Neuronal stem cell (in vitro differentiated cells): ENCODE measurements around the gene MTG2.

Experiments used
- DNase-seq: peaks from one replicate; pipeline ENCODE4 v3.0.0-alpha.2; 2013; ENCODE audit warnings: low spot score
- H2AFZ ChIP-seq: one replicate; pipeline ENCODE4 v1.6.1; 2013; ENCODE audit warnings: mild to moderate bottlenecking, low read length, inconsistent platforms
- H2AK5ac ChIP-seq: 2 replicates; pipeline ENCODE4 v1.6.1; 2013; ENCODE audit warnings: low read depth, mild to moderate bottlenecking, inconsistent platforms, low read length, moderate library complexity, mixed read lengths
- H2BK120ac ChIP-seq: 2 replicates; pipeline ENCODE4 v1.6.1; 2013; ENCODE audit warnings: low read depth, mild to moderate bottlenecking, inconsistent platforms, low read length, moderate library complexity, mixed read lengths
- H2BK12ac ChIP-seq: one replicate; pipeline ENCODE4 v1.6.1; 2013; ENCODE audit warnings: low read length, inconsistent platforms
- H2BK15ac ChIP-seq: 2 replicates; pipeline ENCODE4 v1.6.1; 2013; ENCODE audit warnings: mild to moderate bottlenecking, low read length, inconsistent platforms, mixed read lengths
- H2BK5ac ChIP-seq: one replicate; pipeline ENCODE4 v1.6.1; 2013; ENCODE audit warnings: inconsistent platforms, mild to moderate bottlenecking, low read length, moderate library complexity
- H3K14ac ChIP-seq: one replicate; pipeline ENCODE4 v1.6.1; 2013; ENCODE audit warnings: low read length, inconsistent platforms
- H3K18ac ChIP-seq: 2 replicates; pipeline ENCODE4 v1.6.1; 2013; ENCODE audit warnings: low read length, inconsistent platforms
- H3K23ac ChIP-seq: 2 replicates; pipeline ENCODE4 v1.6.1; 2013; ENCODE audit warnings: low read depth, mild to moderate bottlenecking, mixed read lengths, low read length, inconsistent platforms; ENCODE audit not compliant: poor library complexity
- H3K27ac ChIP-seq: replicated peaks from 3 replicates; pipeline ENCODE4 v1.5.1; 2013; ENCODE audit warnings: low read length, inconsistent platforms
- H3K27me3 ChIP-seq, 3 experiments: 2 replicates each; pipeline ENCODE4 v1.6.1; 2013; ENCODE audit warnings: low read length in 3 of 3, mild to moderate bottlenecking in 2 of 3, inconsistent platforms in 1 of 3, low read depth in 1 of 3, mixed read lengths in 1 of 3, moderate library complexity in 1 of 3; ENCODE audit not compliant: control insufficient read depth in 3 of 3, insufficient read depth in 3 of 3
- H3K36me3 ChIP-seq, 2 donors: replicated peaks in 1 of 2; 2 replicates each; pipeline ENCODE4 v1.6.1; 2013; ENCODE audit warnings: low read length in 2 of 2; ENCODE audit not compliant: control insufficient read depth in 2 of 2, insufficient read depth in 2 of 2
- H3K4ac ChIP-seq: 2 replicates; pipeline ENCODE4 v1.6.1; 2013; ENCODE audit warnings: inconsistent platforms, mild to moderate bottlenecking, low read length, moderate library complexity
- H3K4me1 ChIP-seq, 2 donors: 1 replicate in 1 of 2; 2 replicates in 1 of 2; pipeline ENCODE4 v1.6.1; 2013; ENCODE audit warnings: low read length in 2 of 2, low read depth in 1 of 2; ENCODE audit not compliant: control insufficient read depth in 2 of 2, insufficient read depth in 1 of 2
- H3K4me2 ChIP-seq: one replicate; pipeline ENCODE4 v1.6.1; 2013; ENCODE audit warnings: mild to moderate bottlenecking, low read length, inconsistent platforms; ENCODE audit not compliant: insufficient read depth, poor library complexity, severe bottlenecking
- H3K4me3 ChIP-seq, 2 donors: 2 replicates each; pipeline ENCODE4 v1.5.1; 2013; ENCODE audit warnings: low read length in 2 of 2, mild to moderate bottlenecking in 2 of 2, inconsistent platforms in 1 of 2, moderate library complexity in 1 of 2
- H3K79me1 ChIP-seq: one replicate; pipeline ENCODE4 v1.6.1; 2013; ENCODE audit warnings: low read depth, mild to moderate bottlenecking, inconsistent platforms, low read length, moderate library complexity
- H3K9ac ChIP-seq: one replicate; pipeline ENCODE4 v1.6.1; 2013; ENCODE audit warnings: mild to moderate bottlenecking, low read depth, low read length, inconsistent platforms; ENCODE audit not compliant: poor library complexity
- H3K9me3 ChIP-seq, 2 donors: replicated peaks in 1 of 2; 2 replicates each; pipeline versions ENCODE3 to v1.6.1; 2013; ENCODE audit warnings: low read length in 2 of 2, mild to moderate bottlenecking in 2 of 2, inconsistent platforms in 1 of 2, low read depth in 1 of 2, mixed read lengths in 1 of 2, moderate library complexity in 1 of 2; ENCODE audit not compliant: control insufficient read depth in 2 of 2, insufficient read depth in 1 of 2
- H4K8ac ChIP-seq: one replicate; pipeline ENCODE4 v1.6.1; 2013; ENCODE audit warnings: low read depth, mild to moderate bottlenecking, inconsistent platforms, low read length, moderate library complexity
- H4K91ac ChIP-seq: one replicate; pipeline ENCODE4 v1.6.1; 2013; ENCODE audit warnings: low read length, low read depth, mild to moderate bottlenecking, inconsistent platforms; ENCODE audit not compliant: poor library complexity
- WGBS, 2 donors: extraction: QIAGEN DNeasy Blood & Tissue Kit; methylation state at CpG; one replicate each; pipeline ENCODE4 v1.1.7; 2013; ENCODE audit warnings: missing lambda C conversion rate in 2 of 2, mixed read lengths in 1 of 2; ENCODE audit not compliant: insufficient read length in 2 of 2, insufficient replicate concordance in 1 of 2; ENCODE audit errors: extremely low coverage in 2 of 2; 5-methylcytosine and 5-hydroxymethylcytosine counted together

The MTG2 gene

DNA sequence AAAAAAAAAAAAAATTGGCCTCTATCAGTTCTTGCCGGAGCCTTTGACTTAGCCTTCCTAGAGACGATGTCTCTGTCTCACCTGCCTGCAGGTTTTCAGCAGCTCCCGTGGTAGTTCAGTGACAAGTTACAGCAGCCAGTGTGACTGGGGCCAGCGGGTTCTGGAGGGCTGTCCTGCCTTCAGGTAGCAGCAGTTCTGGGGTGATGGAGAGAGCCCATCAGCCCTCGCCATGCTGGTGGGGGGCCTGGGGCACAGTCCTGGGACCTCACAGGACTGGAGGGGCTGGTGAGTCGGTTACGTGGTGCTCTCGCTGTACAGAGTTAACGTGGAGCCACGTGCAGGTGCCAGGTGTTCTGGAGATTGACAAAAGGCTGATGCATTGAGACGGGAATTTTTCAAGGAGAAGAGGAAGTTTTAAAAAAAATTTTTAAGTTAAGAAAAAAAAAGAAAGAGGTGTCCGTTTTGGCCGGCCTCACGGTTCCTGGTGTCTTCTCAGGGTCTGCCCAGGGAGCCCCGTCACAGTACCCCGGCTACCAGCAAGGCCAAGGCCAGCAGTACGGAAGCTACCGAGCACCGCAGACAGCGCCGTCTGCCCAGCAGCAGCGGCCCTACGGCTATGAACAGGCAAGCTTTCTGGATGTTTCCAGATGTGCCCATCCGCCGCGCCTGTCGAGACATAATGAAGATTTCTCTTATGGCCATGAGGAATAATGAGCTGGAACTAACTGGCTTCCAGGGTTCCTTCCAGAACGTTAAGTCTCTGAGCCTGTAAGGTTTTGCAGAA lies 8.6 kb upstream of the MTG2 start:
- no peak overlapping the region for H3K4ac ChIP-seq
- no peak overlapping the region for H3K9ac ChIP-seq
- H4K8ac ChIP-seq, result no peak overlapping the region
- H3K79me1 ChIP-seq, result peaks cover 3% of the 10 kb centered on the region
- H2AK5ac ChIP-seq, result no peak overlapping the region
- H3K4me2 ChIP-seq, result no peak overlapping the region
- DNase-seq, result no peak
- H3K23ac ChIP-seq, result no peak overlapping the region
- 100% methylated on average over 1 of the region's 28 CpGs; no CpG with 5 or more reads in 1 of the 2 donors for WGBS, 2 donors
- no peaks in the 10 kb centered on the region for H3K27me3 ChIP-seq
- no peak overlapping the region for H3K14ac ChIP-seq
- H3K36me3 ChIP-seq, result peaks cover 30 to 72% of the 10 kb centered on the region in 2 donors
- H4K91ac ChIP-seq, result no peak overlapping the region
- H2BK120ac ChIP-seq, result no peak overlapping the region
- H3K27ac ChIP-seq, result no peak overlapping the region
- no peak overlapping the region for H2BK15ac ChIP-seq
- H2AFZ ChIP-seq, result no peak overlapping the region
- no peak overlapping the region for H3K4me3 ChIP-seq
- H3K9me3 ChIP-seq, result no peaks in the 10 kb centered on the region
- no peak overlapping the region for H2BK5ac ChIP-seq
- H2BK12ac ChIP-seq, result no peak overlapping the region
- H3K18ac ChIP-seq, result no peak overlapping the region
- no peaks in the 10 kb centered on the region for H3K4me1 ChIP-seq

DNA sequence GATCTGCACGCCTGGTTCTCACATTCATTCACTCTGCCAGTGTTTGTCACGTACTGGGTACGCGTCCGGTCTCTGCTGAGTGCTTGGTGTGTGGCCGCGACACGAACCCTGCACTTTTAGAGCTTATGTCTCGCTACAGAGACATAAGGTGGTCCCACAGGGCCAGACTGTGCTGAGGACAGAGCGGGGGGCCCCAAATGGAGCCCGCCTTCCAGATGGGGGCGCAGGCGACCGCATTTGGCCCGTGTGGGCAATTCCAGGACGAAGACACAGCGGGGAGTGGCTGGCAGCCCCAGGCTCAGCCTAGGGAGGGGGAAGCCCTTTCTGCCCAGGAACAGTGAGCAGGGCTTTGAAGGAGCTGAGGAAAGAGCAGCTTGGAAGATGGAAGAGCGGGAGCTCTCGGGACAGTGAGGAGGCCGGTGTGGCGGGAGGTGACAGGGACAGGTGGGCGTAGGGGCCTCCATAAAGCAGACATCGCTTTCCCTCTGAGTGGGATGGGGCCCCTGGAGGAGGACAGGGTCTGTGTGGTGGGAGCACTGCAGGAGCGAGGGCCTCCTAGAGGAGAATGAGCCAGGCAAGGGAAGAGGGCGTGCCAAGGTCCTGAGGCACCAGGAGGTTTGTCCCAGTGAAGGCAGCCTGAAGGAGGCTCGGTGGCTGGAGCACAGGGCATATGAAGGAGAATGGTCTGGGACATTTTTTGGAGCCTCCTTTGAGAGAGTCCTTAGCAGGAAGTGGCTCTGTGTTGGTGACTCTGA lies 7.8 kb upstream of the MTG2 start:
- DNase-seq, result no peak
- H2AFZ ChIP-seq, result no peak overlapping the region
- H3K4ac ChIP-seq, result no peak overlapping the region
- H3K36me3 ChIP-seq, result peaks cover 31 to 73% of the 10 kb centered on the region in 2 donors
- H3K9ac ChIP-seq, result no peak overlapping the region
- no peak overlapping the region for H2BK5ac ChIP-seq
- no peak overlapping the region for H2BK120ac ChIP-seq
- H3K23ac ChIP-seq, result no peak overlapping the region
- H2BK12ac ChIP-seq, result no peak overlapping the region
- H3K27me3 ChIP-seq, result no peaks in the 10 kb centered on the region
- no peak overlapping the region for H4K8ac ChIP-seq
- no peak overlapping the region for H4K91ac ChIP-seq
- H3K27ac ChIP-seq, result no peak overlapping the region
- H3K4me2 ChIP-seq, result no peak overlapping the region
- H3K79me1 ChIP-seq, result peaks cover 3% of the 10 kb centered on the region
- WGBS, 2 donors, result no CpG with 5 or more reads among the region's 26 CpGs
- H2AK5ac ChIP-seq, result no peak overlapping the region
- no peak overlapping the region for H3K4me3 ChIP-seq
- no peaks in the 10 kb centered on the region for H3K4me1 ChIP-seq
- no peak overlapping the region for H3K18ac ChIP-seq
- H3K9me3 ChIP-seq, result no peaks in the 10 kb centered on the region
- H2BK15ac ChIP-seq, result no peak overlapping the region
- H3K14ac ChIP-seq, result no peak overlapping the region

DNA sequence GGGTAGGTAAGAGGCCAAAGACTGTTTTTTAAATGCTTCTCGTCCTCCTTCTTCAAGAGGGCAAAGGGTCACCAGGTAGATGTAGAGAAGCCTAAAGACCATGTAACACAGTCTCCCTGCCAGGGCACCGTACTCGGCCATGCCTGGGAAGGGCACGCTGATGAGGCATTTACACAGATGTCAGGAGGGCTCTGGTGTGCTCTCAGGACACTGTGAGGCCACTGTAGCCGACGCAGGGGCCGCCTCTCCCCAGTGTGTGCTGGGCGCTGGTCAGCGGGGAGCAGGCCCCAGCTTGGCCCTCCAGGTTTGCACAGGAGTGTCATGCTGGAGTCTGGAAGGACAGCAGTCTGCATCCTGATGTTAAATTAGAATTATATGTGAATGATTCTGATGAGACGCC lies 7.1 kb upstream of the MTG2 start:
- Histone ChIP-seq H3K4me3 (no peak overlapping the region), H3K27me3 (no peaks in the 10 kb centered on the region), H3K23ac (no peak overlapping the region), H3K14ac (no peak overlapping the region), H3K36me3 (peaks cover 31 to 80% of the 10 kb centered on the region in 2 donors), H3K9ac (peak overlapping the region; percentile 47), H4K8ac (no peak overlapping the region), H3K9me3 (no peaks in the 10 kb centered on the region), H2BK12ac (no peak overlapping the region), H4K91ac (no peak overlapping the region), H3K4me1 (no peaks in the 10 kb centered on the region), H3K79me1 (peaks cover 3% of the 10 kb centered on the region), H3K4ac (no peak overlapping the region), H3K4me2 (no peak overlapping the region), H3K18ac (no peak overlapping the region), H2BK5ac (no peak overlapping the region), H2AFZ (no peak overlapping the region), H2BK120ac (no peak overlapping the region), H2AK5ac (no peak overlapping the region), H3K27ac (no peak overlapping the region), H2BK15ac (no peak overlapping the region)
- WGBS, 2 donors, result no CpG with 5 or more reads among the region's 10 CpGs
- DNase-seq, result no peak

DNA sequence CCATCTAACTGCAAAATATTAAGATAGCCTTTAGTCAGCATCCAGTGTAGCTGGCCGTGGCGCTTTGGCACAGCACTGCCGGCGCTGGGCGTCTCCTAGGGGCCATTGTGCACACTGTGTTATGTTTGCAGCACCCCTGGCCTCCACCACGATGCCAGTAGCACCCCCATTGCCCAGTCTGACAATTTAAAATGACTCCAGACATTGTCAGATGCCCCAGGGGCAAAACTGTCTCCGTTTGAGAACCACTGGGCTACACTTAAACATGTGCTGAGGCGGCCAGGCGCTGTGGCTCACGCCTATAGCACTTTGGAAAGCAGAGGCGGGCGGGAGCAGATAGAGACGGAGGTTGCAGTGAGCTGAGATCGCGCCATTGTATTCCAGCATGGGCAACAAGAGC lies 6.0 kb upstream of the MTG2 start:
- Histone ChIP-seq H3K27ac (no peak overlapping the region), H3K4ac (no peak overlapping the region), H3K4me2 (no peak overlapping the region), H4K91ac (no peak overlapping the region), H3K23ac (no peak overlapping the region), H2BK12ac (no peak overlapping the region), H3K4me3 (no peak overlapping the region), H3K9ac (no peak overlapping the region), H3K14ac (no peak overlapping the region), H3K79me1 (peaks cover 3% of the 10 kb centered on the region), H4K8ac (no peak overlapping the region), H3K9me3 (no peaks in the 10 kb centered on the region), H2BK5ac (no peak overlapping the region), H2BK15ac (no peak overlapping the region), H3K27me3 (no peaks in the 10 kb centered on the region), H3K4me1 (peaks cover 0 to 2% of the 10 kb centered on the region in 2 donors), H3K18ac (no peak overlapping the region), H2AFZ (no peak overlapping the region), H2AK5ac (no peak overlapping the region), H3K36me3 (peaks cover 31 to 85% of the 10 kb centered on the region in 2 donors), H2BK120ac (no peak overlapping the region)
- no peak for DNase-seq
- no CpG with 5 or more reads among the region's 15 CpGs for whole genome bisulfite sequencing, 2 donors
